Tibial artery (tissue), 4 donors: ENCODE data around the gene BIRC6.

Experiments used
- DNase-seq, 2 donors: peaks; one replicate each; pipeline ENCODE4 v3.0.0-alpha.2; 2019
- H3K27ac ChIP-seq, 2 donors: fragments of 200-600 bp; sonication (generic) in 1 of 2; 1 replicate in 1 of 2; 2 replicates in 1 of 2; pipeline ENCODE4 v1.5.1; 2018 to 2019; ENCODE audit warnings: mild to moderate bottlenecking in 1 of 2
- H3K27me3 ChIP-seq, 2 donors: fragments of 200-600 bp; sonication (generic) in 1 of 2; one replicate each; pipeline versions ENCODE4 v1.5.1 to v1.6.0; 2016 to 2019
- H3K36me3 ChIP-seq, 3 donors: fragments of 200-600 bp; sonication (generic) in 2 of 3; one replicate each; pipeline ENCODE4 v1.5.1; 2016 to 2019; ENCODE audit warnings: mild to moderate bottlenecking in 2 of 3
- H3K4me1 ChIP-seq, 4 donors: fragments of 200-600 bp; sonication (generic) in 2 of 4; 1 replicate in 3 of 4; 2 replicates in 1 of 4; pipeline ENCODE4 v1.5.1; 2016 to 2019
- H3K4me3 ChIP-seq, 2 donors: fragments of 200-600 bp; sonication (generic) in 1 of 2; 1 replicate in 1 of 2; 2 replicates in 1 of 2; pipeline ENCODE4 v1.5.1; 2018 to 2019; ENCODE audit warnings: mild to moderate bottlenecking in 2 of 2
- H3K9me3 ChIP-seq, 3 donors: fragments of 200-600 bp; sonication (generic) in 1 of 3; one replicate each; pipeline ENCODE4 v1.5.1; 2016 to 2019
- CTCF ChIP-seq, 2 experiments: fragments of 200-600 bp in 1 of 2; fragments of 450-650 bp in 1 of 2; IDR thresholded peaks; one replicate each; pipeline ENCODE4 v1.5.1; 2017 to 2019; ENCODE audit warnings: antibody characterized with exemption in 2 of 2, mild to moderate bottlenecking in 1 of 2, moderate library complexity in 1 of 2
- intact Hi-C: fragments of 100-400 bp; cut with DNase I; formaldehyde crosslinking; loops from one replicate; pipeline ENCODE4 v1.15.0; 2023; ENCODE audit warnings: low total_unique reads

BIRC6 gene

GRCh38 chr2:32656069-32656468 is 299.2 kb downstream of the BIRC6 start:
- Histone ChIP-seq H3K27me3 (no peaks in the 10 kb centered on the region), H3K4me3 (no peak overlapping the region), H3K36me3 (peaks cover 0 to 14% (median 6%) of the 10 kb centered on the region in 3 donors), H3K27ac (no peak overlapping the region), H3K9me3 (no peaks in the 10 kb centered on the region), H3K4me1 (peaks cover 0 to 17% (median 2%) of the 10 kb centered on the region in 4 donors)
- TF ChIP-seq CTCF (IDR thresholded peaks at IDR 0.05): no peak
- intact Hi-C loops: no loop called here
- no peak for DNase-seq

- Histone ChIP-seq H3K27me3 (no peaks in the 10 kb centered on the region), H3K4me3 (no peak overlapping the region), H3K9me3 (no peaks in the 10 kb centered on the region), H3K4me1 (no peaks in the 10 kb centered on the region), H3K27ac (no peak overlapping the region), H3K36me3 (peaks cover 3 to 9% (median 6%) of the 10 kb centered on the region in 3 donors)
- intact Hi-C loops: no loop called here
- TF ChIP-seq CTCF (IDR thresholded peaks at IDR 0.05): no peak
- DNase-seq: no peak
These were observed 307.0 kb downstream of the BIRC6 start for GRCh38 chr2:32663864-32664263.

DNA sequence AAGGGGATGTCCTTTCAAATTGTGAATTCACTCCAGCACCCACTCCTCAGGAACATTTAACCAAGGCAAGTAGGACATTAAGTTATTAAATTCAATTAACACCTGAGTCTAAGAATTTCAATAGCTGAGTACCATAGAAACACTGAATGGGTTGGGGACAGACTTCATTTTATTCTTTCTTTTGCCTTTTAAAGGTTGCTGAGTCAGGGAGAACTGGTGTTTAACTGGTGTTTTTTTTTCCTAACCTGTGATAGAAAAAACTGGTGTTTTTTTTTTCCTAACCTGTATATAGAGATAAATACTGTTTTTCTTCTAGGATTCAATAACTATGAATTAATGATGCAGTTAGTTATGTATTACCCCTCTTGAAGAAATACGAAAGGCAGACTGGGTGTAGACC is 309.9 kb downstream of the BIRC6 start:
- DNase-seq: no peak
- TF ChIP-seq CTCF (IDR thresholded peaks at IDR 0.05): no peak
- H3K36me3 ChIP-seq: peaks cover 7 to 8% (median 7%) of the 10 kb centered on the region in 3 donors

GRCh38 chr2:32668254-32668653 is 311.4 kb downstream of the BIRC6 start:
- H3K4me1 ChIP-seq: no peaks in the 10 kb centered on the region
- intact Hi-C loops: no loop called here
- TF ChIP-seq CTCF (IDR thresholded peaks at IDR 0.05): no peak
- DNase-seq: no peak
- no peak overlapping the region for H3K4me3 ChIP-seq
- no peak overlapping the region for H3K27ac ChIP-seq
- no peaks in the 10 kb centered on the region for H3K9me3 ChIP-seq
- peaks cover 14 to 20% (median 18%) of the 10 kb centered on the region in 3 donors for H3K36me3 ChIP-seq
- no peaks in the 10 kb centered on the region for H3K27me3 ChIP-seq

More for the DNA sequence above, 309.9 kb downstream of the BIRC6 start:
- Histone ChIP-seq H3K9me3 (no peaks in the 10 kb centered on the region), H3K27me3 (no peaks in the 10 kb centered on the region), H3K27ac (no peak overlapping the region), H3K4me3 (no peak overlapping the region), H3K4me1 (no peaks in the 10 kb centered on the region)
- intact Hi-C loops: no loop called here
